ENCODE measurements around the gene RPTOR.
A peak's percentile ranks its signal among the peaks of the same experiment; 100 is the strongest.

Gene RPTOR

GRCh38 chr17:80777274-80777673 is 232.6 kb downstream of the RPTOR start:
- no peak for TF ChIP-seq CTCF (IDR thresholded peaks at IDR 0.05; ENCODE audit: extremely low read depth, insufficient read depth, missing control alignments)
- in situ Hi-C loops (cut with MboI; ENCODE audit: low pct_unique_long_range_greater_than_20kb, low sequenced_read_pairs, unreplicated experiment) = no loop called here
- DNase-seq (ENCODE audit: low spot score) = no peak

- DNase-seq (ENCODE audit: low spot score) = no peak
- no peak for TF ChIP-seq CTCF (IDR thresholded peaks at IDR 0.05; ENCODE audit: extremely low read depth, insufficient read depth, missing control alignments)
- in situ Hi-C loops (cut with MboI; ENCODE audit: low pct_unique_long_range_greater_than_20kb, low sequenced_read_pairs, unreplicated experiment) = no loop called here
Measured at GRCh38 chr17:80778716-80779115, 234.1 kb downstream of the RPTOR start.

- in situ Hi-C loops (cut with MboI; ENCODE audit: low pct_unique_long_range_greater_than_20kb, low sequenced_read_pairs, unreplicated experiment) = no loop called here
- no peak for TF ChIP-seq CTCF (IDR thresholded peaks at IDR 0.05; ENCODE audit: extremely low read depth, insufficient read depth, missing control alignments)
- no peak for DNase-seq (ENCODE audit: low spot score)
Measured at GRCh38 chr17:80779336-80779735, 234.7 kb downstream of the RPTOR start.

GRCh38 chr17:80779961-80780380 is 235.3 kb downstream of the RPTOR start:
- no peak for DNase-seq (ENCODE audit: low spot score)
- no peak for TF ChIP-seq CTCF (IDR thresholded peaks at IDR 0.05; ENCODE audit: extremely low read depth, insufficient read depth, missing control alignments)

GRCh38 chr17:80780381-80781198 is 236.0 kb downstream of the RPTOR start:
- in situ Hi-C loops (cut with MboI; ENCODE audit: low pct_unique_long_range_greater_than_20kb, low sequenced_read_pairs, unreplicated experiment) = no loop called here
- no peak for TF ChIP-seq CTCF (IDR thresholded peaks at IDR 0.05; ENCODE audit: extremely low read depth, insufficient read depth, missing control alignments)
- DNase-seq (ENCODE audit: low spot score) = peak; percentile 58

More at GRCh38 chr17:80779961-80780380, 235.3 kb downstream of the RPTOR start:
- in situ Hi-C loops (cut with MboI; ENCODE audit: low pct_unique_long_range_greater_than_20kb, low sequenced_read_pairs, unreplicated experiment) = no loop called here

- DNase-seq (ENCODE audit: low spot score) = no peak
- in situ Hi-C loops (cut with MboI; ENCODE audit: low pct_unique_long_range_greater_than_20kb, low sequenced_read_pairs, unreplicated experiment) = no loop called here
- TF ChIP-seq CTCF (IDR thresholded peaks at IDR 0.05; ENCODE audit: extremely low read depth, insufficient read depth, missing control alignments) = no peak
Measured at GRCh38 chr17:80781211-80781610, 236.6 kb downstream of the RPTOR start.

All from GM13977 (cell line).